Chondrocyte (in vitro differentiated cells): Measurements from ENCODE around the gene ECE1. TPM values are rescaled to one million over a fixed set of nuclear protein-coding genes. Genes with fewer than 3 reads are reported as not detected.

ENCODE experiments used
- DNase-seq: peaks from one replicate; pipeline ENCODE4 v3.0.0; 2021; ENCODE audit warnings: mixed read lengths, low spot score
- H3K27ac Mint-ChIP-seq: one replicate; pipeline ENCODE4 v1.8.0; 2021; ENCODE audit warnings: mild to moderate bottlenecking, moderate library complexity, mixed read lengths; ENCODE audit not compliant: unreplicated experiment
- H3K27me3 Mint-ChIP-seq: 2 replicates; pipeline ENCODE4 v1.8.0; 2021; ENCODE audit warnings: low read depth, mixed read lengths
- H3K36me3 Mint-ChIP-seq: 2 replicates; pipeline ENCODE4 v1.8.0; 2021; ENCODE audit warnings: low read depth, mixed read lengths
- H3K4me1 Mint-ChIP-seq: 2 replicates; pipeline ENCODE4 v1.8.0; 2021; ENCODE audit warnings: low read depth, mild to moderate bottlenecking, mixed read lengths
- H3K4me3 Mint-ChIP-seq: one replicate; pipeline ENCODE4 v1.8.0; 2021; ENCODE audit warnings: mild to moderate bottlenecking, moderate library complexity, mixed read lengths; ENCODE audit not compliant: unreplicated experiment
- H3K9me3 Mint-ChIP-seq: 2 replicates; pipeline ENCODE4 v1.8.0; 2021; ENCODE audit warnings: low read depth, mixed read lengths
- CTCF ChIP-seq: fragments of 200-600 bp; sonication (generic); IDR thresholded peaks from 2 replicates; pipeline ENCODE4 v1.5.0; 2021; ENCODE audit warnings: antibody characterized with exemption, mild to moderate bottlenecking, moderate library complexity
- total RNA-seq: library from RNA; stranded (reverse); gene quantifications from 3 replicates; pipeline ENCODE4 v1.2.1, GENCODE V29; 2021

The ECE1 gene
- total RNA-seq, 1 donor from 2014 or later: 98.5 TPM

- no peak for DNase-seq
- Mint-ChIP-seq H3K27ac (peak overlapping the region; percentile 98), H3K36me3 (no peaks in the 10 kb centered on the region), H3K27me3 (no peaks in the 10 kb centered on the region), H3K4me1 (peaks cover 98% of the 10 kb centered on the region), H3K9me3 (no peaks in the 10 kb centered on the region), H3K4me3 (no peak overlapping the region)
- TF ChIP-seq CTCF: no peak
Observed at GRCh38 chr1:21323091-21323490, 32.8 kb upstream of the ECE1 start.

GRCh38 chr1:21322681-21323016 is 32.4 kb upstream of the ECE1 start:
- peaks cover 99% of the 10 kb centered on the region for H3K4me1 Mint-ChIP-seq
- no peak for DNase-seq
- H3K9me3 Mint-ChIP-seq: no peaks in the 10 kb centered on the region
- no peaks in the 10 kb centered on the region for H3K36me3 Mint-ChIP-seq
- H3K27ac Mint-ChIP-seq: peak overlapping the region; percentile 98
- no peak for TF ChIP-seq CTCF
- no peak overlapping the region for H3K4me3 Mint-ChIP-seq
- H3K27me3 Mint-ChIP-seq: no peaks in the 10 kb centered on the region

GRCh38 chr1:21321963-21322680 is 31.9 kb upstream of the ECE1 start:
- no peaks in the 10 kb centered on the region for H3K27me3 Mint-ChIP-seq
- DNase-seq: no peak
- peak overlapping the region; percentile 98 for H3K27ac Mint-ChIP-seq
- no peaks in the 10 kb centered on the region for H3K36me3 Mint-ChIP-seq
- peak overlapping the region; percentile 16 for H3K4me3 Mint-ChIP-seq
- no peak for TF ChIP-seq CTCF
- peaks cover 99% of the 10 kb centered on the region for H3K4me1 Mint-ChIP-seq
- H3K9me3 Mint-ChIP-seq: no peaks in the 10 kb centered on the region

GRCh38 chr1:21320410-21321108 is 30.3 kb upstream of the ECE1 start:
- Mint-ChIP-seq H3K9me3 (no peaks in the 10 kb centered on the region), H3K4me1 (peaks cover 91% of the 10 kb centered on the region), H3K27me3 (no peaks in the 10 kb centered on the region), H3K4me3 (no peak overlapping the region), H3K36me3 (no peaks in the 10 kb centered on the region), H3K27ac (peak overlapping the region; percentile 94)
- no peak for DNase-seq
- no peak for TF ChIP-seq CTCF

- peaks cover 85% of the 10 kb centered on the region for H3K4me1 Mint-ChIP-seq
- H3K27me3 Mint-ChIP-seq: no peaks in the 10 kb centered on the region
- peak overlapping the region; percentile 94 for H3K27ac Mint-ChIP-seq
- H3K9me3 Mint-ChIP-seq: no peaks in the 10 kb centered on the region
- TF ChIP-seq CTCF: peak; percentile 32
- DNase-seq: no peak
- peak overlapping the region; percentile 13 for H3K4me3 Mint-ChIP-seq
- no peaks in the 10 kb centered on the region for H3K36me3 Mint-ChIP-seq
Observed at GRCh38 chr1:21319447-21320407, 29.5 kb upstream of the ECE1 start.
